HEK293 (cell line): Measurements from ENCODE around the gene ANKRA2.

Source experiments
- ZFP3 ChIP-seq: fragments of 450-650 bp; formaldehyde crosslinking; IDR thresholded peaks from 2 replicates; pipeline ENCODE4 v1.5.1; 2016; ENCODE audit warnings: low read depth, missing biosample characterization, missing genetic modification characterization
- ZNF324 ChIP-seq: fragments of 450-650 bp; formaldehyde crosslinking; IDR thresholded peaks from 2 replicates; pipeline ENCODE4 v1.5.1; 2016; ENCODE audit warnings: missing biosample characterization, missing genetic modification characterization
- ZNF660 ChIP-seq: fragments of 450-650 bp; IDR thresholded peaks from 2 replicates; pipeline ENCODE4 v1.5.1; 2018; ENCODE audit warnings: missing biosample characterization, mild to moderate bottlenecking, missing genetic modification characterization
- ZXDB ChIP-seq: fragments of 450-650 bp; formaldehyde crosslinking; IDR thresholded peaks from 2 replicates; pipeline ENCODE4 v1.5.1; 2016; ENCODE audit warnings: missing biosample characterization, missing genetic modification characterization
- TF ChIP-seq, protein P1 (sequence below): fragments of 450-650 bp; IDR thresholded peaks from 2 replicates; pipeline ENCODE4 v1.5.1; 2018; ENCODE audit warnings: missing biosample characterization, mild to moderate bottlenecking, missing genetic modification characterization
- TF ChIP-seq, protein P2 (sequence below): fragments of 450-650 bp; formaldehyde crosslinking; IDR thresholded peaks from 2 replicates; pipeline ENCODE4 v1.5.1; 2016; ENCODE audit warnings: missing biosample characterization, missing genetic modification characterization

DNA sequence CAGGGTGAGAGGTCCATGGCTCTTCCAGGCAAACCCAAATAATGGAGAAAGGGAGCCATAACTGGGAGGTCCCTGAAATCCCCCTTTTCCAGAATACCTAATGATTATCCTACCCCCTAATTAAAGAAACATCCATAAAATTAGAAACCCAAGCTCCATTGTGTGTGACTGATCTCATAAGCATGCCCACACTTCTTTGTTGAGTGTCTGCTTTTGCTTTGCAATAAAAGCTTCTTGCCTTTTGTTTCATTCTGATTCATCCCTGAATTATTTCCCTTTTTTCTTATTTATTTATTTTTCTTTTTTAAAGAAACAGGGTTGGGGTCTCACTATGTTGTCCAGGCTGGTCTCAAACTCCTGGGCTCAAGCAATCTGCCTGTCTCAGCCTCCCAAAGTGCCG is 34.1 kb downstream of the ANKRA2 start:
- TF ChIP-seq ZNF660, result no peak
- TF ChIP-seq, protein P1, sequence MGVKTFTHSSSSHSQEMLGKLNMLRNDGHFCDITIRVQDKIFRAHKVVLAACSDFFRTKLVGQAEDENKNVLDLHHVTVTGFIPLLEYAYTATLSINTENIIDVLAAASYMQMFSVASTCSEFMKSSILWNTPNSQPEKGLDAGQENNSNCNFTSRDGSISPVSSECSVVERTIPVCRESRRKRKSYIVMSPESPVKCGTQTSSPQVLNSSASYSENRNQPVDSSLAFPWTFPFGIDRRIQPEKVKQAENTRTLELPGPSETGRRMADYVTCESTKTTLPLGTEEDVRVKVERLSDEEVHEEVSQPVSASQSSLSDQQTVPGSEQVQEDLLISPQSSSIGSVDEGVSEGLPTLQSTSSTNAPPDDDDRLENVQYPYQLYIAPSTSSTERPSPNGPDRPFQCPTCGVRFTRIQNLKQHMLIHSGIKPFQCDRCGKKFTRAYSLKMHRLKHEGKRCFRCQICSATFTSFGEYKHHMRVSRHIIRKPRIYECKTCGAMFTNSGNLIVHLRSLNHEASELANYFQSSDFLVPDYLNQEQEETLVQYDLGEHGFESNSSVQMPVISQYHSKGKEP (tag by site-specific recombination), result no peak
- no peak for TF ChIP-seq ZXDB (tag by site-specific recombination)
- no peak for TF ChIP-seq ZFP3 (tag by site-specific recombination)
- no peak for TF ChIP-seq ZNF324 (tag by site-specific recombination)
- TF ChIP-seq, protein P2, sequence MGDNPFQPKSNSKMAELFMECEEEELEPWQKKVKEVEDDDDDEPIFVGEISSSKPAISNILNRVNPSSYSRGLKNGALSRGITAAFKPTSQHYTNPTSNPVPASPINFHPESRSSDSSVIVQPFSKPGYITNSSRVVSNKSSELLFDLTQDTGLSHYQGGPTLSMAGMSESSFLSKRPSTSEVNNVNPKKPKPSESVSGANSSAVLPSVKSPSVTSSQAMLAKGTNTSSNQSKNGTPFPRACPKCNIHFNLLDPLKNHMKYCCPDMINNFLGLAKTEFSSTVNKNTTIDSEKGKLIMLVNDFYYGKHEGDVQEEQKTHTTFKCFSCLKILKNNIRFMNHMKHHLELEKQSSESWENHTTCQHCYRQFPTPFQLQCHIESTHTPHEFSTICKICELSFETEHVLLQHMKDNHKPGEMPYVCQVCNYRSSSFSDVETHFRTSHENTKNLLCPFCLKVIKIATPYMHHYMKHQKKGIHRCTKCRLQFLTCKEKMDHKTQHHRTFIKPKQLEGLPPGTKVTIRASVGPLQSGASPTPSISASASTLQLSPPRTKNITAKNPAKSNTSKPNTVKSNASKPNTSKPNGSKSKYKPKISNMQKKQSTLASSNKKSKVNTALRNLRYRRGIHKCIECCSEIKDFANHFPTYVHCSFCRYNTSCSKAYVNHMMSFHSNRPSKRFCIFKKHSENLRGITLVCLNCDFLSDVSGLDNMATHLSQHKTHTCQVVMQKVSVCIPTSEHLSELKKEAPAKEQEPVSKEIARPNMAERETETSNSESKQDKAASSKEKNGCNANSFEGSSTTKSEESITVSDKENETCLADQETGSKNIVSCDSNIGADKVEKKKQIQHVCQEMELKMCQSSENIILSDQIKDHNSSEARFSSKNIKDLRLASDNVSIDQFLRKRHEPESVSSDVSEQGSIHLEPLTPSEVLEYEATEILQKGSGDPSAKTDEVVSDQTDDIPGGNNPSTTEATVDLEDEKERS (tag by site-specific recombination), result no peak
